Right lung (tissue), 5 donors: ENCODE data around the gene GPR156. TPM values are rescaled to one million over a fixed set of nuclear protein-coding genes. Genes with fewer than 3 reads are reported as not detected.

Experiments
- DNase-seq, 2 donors: peaks; one replicate each; pipeline ENCODE4 v3.0.0-alpha.2; 2013
- polyA plus RNA-seq, 5 donors: library from polyadenylated mRNA; unstranded; fragments of 120-200 nt; gene quantifications; one replicate each; pipeline versions ENCODE4 v1.2.1 to v1.2.3, GENCODE V29; 2013; ENCODE audit warnings: inconsistent platforms in 1 of 5, low replicate concordance in 1 of 5; ENCODE audit not compliant: insufficient read length in 5 of 5, insufficient read depth in 1 of 5

The GPR156 gene
- polyA plus RNA-seq, 5 donors, result 1.9 to 2.4 (median 2.3) TPM

- no peak for DNase-seq
These were observed 88.2 kb downstream of the GPR156 start for GRCh38 chr3:120196812-120197211.

GRCh38 chr3:120196333-120196732 lies 88.7 kb downstream of the GPR156 start:
- DNase-seq, result no peak

- no peak for DNase-seq
These were observed 91.5 kb downstream of the GPR156 start for GRCh38 chr3:120193554-120193953.

- DNase-seq, result no peak
These were observed 92.4 kb downstream of the GPR156 start for GRCh38 chr3:120192579-120192978.

- DNase-seq, result no peak
These were observed 92.9 kb downstream of the GPR156 start for GRCh38 chr3:120192159-120192558.

- no peak for DNase-seq
These were observed 102.2 kb downstream of the GPR156 start for GRCh38 chr3:120182613-120183511.

GRCh38 chr3:120181632-120182031 lies 103.4 kb downstream of the GPR156 start:
- no peak for DNase-seq

- DNase-seq, result no peak
These were observed 104.2 kb downstream of the GPR156 start for GRCh38 chr3:120180731-120181412.

- no peak for DNase-seq
These were observed 107.2 kb downstream of the GPR156 start for GRCh38 chr3:120177707-120178306.

- DNase-seq, result peak; percentile 40 to 43
These were observed 107.9 kb downstream of the GPR156 start for GRCh38 chr3:120177151-120177550.

GRCh38 chr3:120174811-120175539 lies 110.0 kb downstream of the GPR156 start:
- no peak for DNase-seq

- no peak for DNase-seq
These were observed 111.9 kb downstream of the GPR156 start for GRCh38 chr3:120173056-120173675.

- DNase-seq, result no peak
These were observed 113.0 kb downstream of the GPR156 start for GRCh38 chr3:120172070-120172469.

- DNase-seq, result no peak
These were observed 113.7 kb downstream of the GPR156 start for GRCh38 chr3:120171134-120171873.

GRCh38 chr3:120170223-120170622 lies 114.8 kb downstream of the GPR156 start:
- DNase-seq, result no peak

GRCh38 chr3:120169407-120169806 lies 115.6 kb downstream of the GPR156 start:
- no peak for DNase-seq

- no peak for DNase-seq
These were observed 116.4 kb downstream of the GPR156 start for GRCh38 chr3:120168611-120169010.

GRCh38 chr3:120168038-120168437 lies 117.0 kb downstream of the GPR156 start:
- DNase-seq, result no peak

GRCh38 chr3:120167488-120167887 lies 117.5 kb downstream of the GPR156 start:
- no peak for DNase-seq

GRCh38 chr3:120163816-120164215 lies 121.2 kb downstream of the GPR156 start:
- DNase-seq, result no peak

- no peak for DNase-seq
These were observed 122.0 kb downstream of the GPR156 start for GRCh38 chr3:120163026-120163425.
